ENCODE results near the gene TSPAN16. TPM values are rescaled to one million over a fixed set of nuclear protein-coding genes. Genes with fewer than 3 reads are reported as not detected.

Gene TSPAN16
- total and polyA plus RNA-seq, 2 of the 13 experiments (the other 11 are each of a cell fraction or from before 2014, with no cell fraction given) = not detected

- ChIA-PET POLR2A (no interaction called here), CTCF (ENCODE audit: low intra/inter-chr PET ratio, low total read pairs) (no interaction called here)
- FAIRE-seq (no peak), ATAC-seq (no peak), DNase-seq (ENCODE audit: low spot score) (no peak)
- WGBS (ENCODE audit: low lambda C conversion rate) = 95% methylated on average over 11 of the region's 11 CpGs
- Histone ChIP-seq H2AFZ (ENCODE audit: low read length) (no peak overlapping the region), H3K36me3 (replicated peaks in 1 of 2; ENCODE audit: control insufficient read depth in 1 of 2, insufficient read depth in 2 of 2, low read length in 2 of 2) (peaks cover 8 to 19% of the 10 kb centered on the region in 2 experiments; a peak in 4 of 5 replicates), H3K4me2 (ENCODE audit: low read depth, low read length) (no peak overlapping the region), H3K9me3 (ENCODE audit: low read length) (no peaks in the 10 kb centered on the region), H3K27me3 (ENCODE audit: control insufficient read depth in 1 of 2, insufficient read depth in 2 of 2, low read length in 2 of 2) (no peaks in the 10 kb centered on the region), H4K20me1 (ENCODE audit: insufficient read depth, low read length) (no peaks in the 10 kb centered on the region), H3K9ac (ENCODE audit: insufficient read depth, low read depth, low read length) (no peak overlapping the region), H3K27ac (ENCODE audit: extremely low read length, insufficient read depth, low read length) (no peak overlapping the region), H3K4me3 (replicated peaks in 1 of 3; ENCODE audit: insufficient read depth in 1 of 3, low read depth in 2 of 3, low read length in 3 of 3) (no peak overlapping the region), H3K4me1 (ENCODE audit: insufficient read depth, low read length) (peaks cover 19% of the 10 kb centered on the region), H3K79me2 (ENCODE audit: insufficient read depth, low read length) (no peaks in the 10 kb centered on the region)
- TF ChIP-seq ZNF777 (CRISPR knock-in tag; IDR thresholded peaks at IDR 0.05) = no peak
- no TSS peak for BruUV-seq (replicated peaks)
- intact Hi-C loops (cut with micrococcal nuclease; ENCODE audit: unreplicated experiment) = no loop called here
- in situ Hi-C loops (cut with HindIII; ENCODE audit: extremely low pct_ligation_motif_present, low pct_unique_long_range_greater_than_20kb) = no loop called here
Observed at GRCh38 chr19:11246941-11247340, 49.0 kb upstream of the TSPAN16 start.

DNA sequence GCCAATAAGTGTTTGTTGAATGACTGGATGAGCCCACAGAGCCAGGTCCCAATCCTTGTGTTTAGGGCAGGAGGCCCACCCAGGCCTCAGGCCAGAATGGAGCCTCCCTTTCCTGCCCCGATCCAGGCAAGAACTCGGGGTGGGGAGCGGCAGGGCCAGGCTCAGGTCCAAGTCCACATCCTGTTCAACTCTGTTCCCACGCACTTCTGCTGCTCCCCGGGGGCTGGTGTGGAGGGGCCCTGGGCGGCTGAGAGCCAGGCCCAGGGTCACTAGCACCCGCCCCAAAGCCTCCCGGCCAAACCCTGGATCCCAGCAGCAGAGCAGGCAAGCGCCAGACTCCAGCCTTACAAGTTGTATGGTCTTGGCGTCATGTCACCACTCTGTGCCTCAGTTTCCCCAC, 48.6 kb upstream of the TSPAN16 start:
- DNase-seq (ENCODE audit: low spot score) (no peak), ATAC-seq (no peak), FAIRE-seq (no peak)
- in situ Hi-C loops (cut with HindIII; ENCODE audit: extremely low pct_ligation_motif_present, low pct_unique_long_range_greater_than_20kb) = no loop called here
- no peak overlapping the region for H3K4me2 ChIP-seq (ENCODE audit: low read depth, low read length)
- WGBS (ENCODE audit: low lambda C conversion rate) = 97% methylated on average over 5 of the region's 10 CpGs
- H3K9me3 ChIP-seq (ENCODE audit: low read length) = no peaks in the 10 kb centered on the region
- H3K27ac ChIP-seq (ENCODE audit: extremely low read length, insufficient read depth, low read length) = no peak overlapping the region
- no peak overlapping the region for H3K4me3 ChIP-seq (replicated peaks in 1 of 3; ENCODE audit: insufficient read depth in 1 of 3, low read depth in 2 of 3, low read length in 3 of 3)
- H3K36me3 ChIP-seq (replicated peaks in 1 of 2; ENCODE audit: control insufficient read depth in 1 of 2, insufficient read depth in 2 of 2, low read length in 2 of 2) = peaks cover 8 to 24% of the 10 kb centered on the region in 2 experiments; a peak in 4 of 5 replicates
- H4K20me1 ChIP-seq (ENCODE audit: insufficient read depth, low read length) = no peaks in the 10 kb centered on the region
- H2AFZ ChIP-seq (ENCODE audit: low read length) = no peak overlapping the region
- ChIA-PET POLR2A (no interaction called here), CTCF (ENCODE audit: low intra/inter-chr PET ratio, low total read pairs) (no interaction called here)
- no peaks in the 10 kb centered on the region for H3K27me3 ChIP-seq (ENCODE audit: control insufficient read depth in 1 of 2, insufficient read depth in 2 of 2, low read length in 2 of 2)
- peaks cover 14% of the 10 kb centered on the region for H3K4me1 ChIP-seq (ENCODE audit: insufficient read depth, low read length)
- no peak overlapping the region for H3K9ac ChIP-seq (ENCODE audit: insufficient read depth, low read depth, low read length)
- H3K79me2 ChIP-seq (ENCODE audit: insufficient read depth, low read length) = no peaks in the 10 kb centered on the region
- intact Hi-C loops (cut with micrococcal nuclease; ENCODE audit: unreplicated experiment) = no loop called here
- BruUV-seq (replicated peaks) = no TSS peak
- TF ChIP-seq ATF2 (CRISPR knock-in tag; IDR thresholded peaks at IDR 0.05) = no peak
- no peak for TF ChIP-seq MYPOP (CRISPR knock-in tag; IDR thresholded peaks at IDR 0.05)
- TF ChIP-seq GTF2F1 (IDR thresholded peaks at IDR 0.05; ENCODE audit: low read length) = no peak
- no peak for TF ChIP-seq DMAP1 (CRISPR knock-in tag; IDR thresholded peaks at IDR 0.05)
- no peak for TF ChIP-seq ZNF232 (CRISPR knock-in tag; IDR thresholded peaks at IDR 0.05; ENCODE audit: borderline replicate concordance)
- TF ChIP-seq MBD4 (IDR thresholded peaks at IDR 0.05; ENCODE audit: borderline replicate concordance, low read length) = no peak
- no peak for TF ChIP-seq ZNF160 (CRISPR knock-in tag; IDR thresholded peaks at IDR 0.05)
- TF ChIP-seq, protein P1, sequence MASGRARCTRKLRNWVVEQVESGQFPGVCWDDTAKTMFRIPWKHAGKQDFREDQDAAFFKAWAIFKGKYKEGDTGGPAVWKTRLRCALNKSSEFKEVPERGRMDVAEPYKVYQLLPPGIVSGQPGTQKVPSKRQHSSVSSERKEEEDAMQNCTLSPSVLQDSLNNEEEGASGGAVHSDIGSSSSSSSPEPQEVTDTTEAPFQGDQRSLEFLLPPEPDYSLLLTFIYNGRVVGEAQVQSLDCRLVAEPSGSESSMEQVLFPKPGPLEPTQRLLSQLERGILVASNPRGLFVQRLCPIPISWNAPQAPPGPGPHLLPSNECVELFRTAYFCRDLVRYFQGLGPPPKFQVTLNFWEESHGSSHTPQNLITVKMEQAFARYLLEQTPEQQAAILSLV (CRISPR knock-in tag; IDR thresholded peaks at IDR 0.05; ENCODE audit: borderline replicate concordance) = no peak
- no peak for TF ChIP-seq ZNF253 (CRISPR knock-in tag; IDR thresholded peaks at IDR 0.05; ENCODE audit: borderline replicate concordance)
- TF ChIP-seq CREB3 (CRISPR knock-in tag; IDR thresholded peaks at IDR 0.05) = no peak
- no peak for TF ChIP-seq ZFP1 (CRISPR knock-in tag; IDR thresholded peaks at IDR 0.05)
- no peak for TF ChIP-seq U2AF1 (optimal IDR thresholded peaks at IDR 0.05; ENCODE audit: low read depth, low read length)
- no peak for TF ChIP-seq HNRNPH1 (optimal IDR thresholded peaks at IDR 0.05; ENCODE audit: low read depth, low read length)
- TF ChIP-seq AGO2 (optimal IDR thresholded peaks at IDR 0.05; ENCODE audit: low read depth, low read length) = no peak
